Activated naive CD4-positive, alpha-beta T cell treated with anti-CD3 and anti-CD28 coated beads, Interleukin-2, amount 50 U/mL, for 72 hours (primary cell): ENCODE data around the gene ATP11B. TPM values are rescaled to one million over a fixed set of nuclear protein-coding genes. Genes with fewer than 3 reads are reported as not detected.
"Not testable (repeated sequence)": the region's sequence is repeated elsewhere in the genome, so short reads cannot be mapped to it uniquely, and the experiment has no call there.

ENCODE experiments used
- ATAC-seq, 2 donors: fragments of 150-1000 bp; cut with Tn5 transposase; 2 replicates each; pipeline ENCODE4 v1.10.0; 2021; ENCODE audit warnings: mild to moderate bottlenecking in 2 of 2, moderate library complexity in 2 of 2
- DNase-seq, 2 donors: peaks; one replicate each; pipeline ENCODE4 v3.0.0; 2021 to 2022; ENCODE audit warnings: low spot score in 2 of 2
- H3K27ac Mint-ChIP-seq, 2 donors: one replicate each; pipeline ENCODE4 v1.8.0; 2022; ENCODE audit warnings: mild to moderate bottlenecking in 2 of 2, mixed read lengths in 2 of 2
- H3K36me3 Mint-ChIP-seq, 2 donors: one replicate each; pipeline ENCODE4 v1.8.0; 2022; ENCODE audit warnings: mixed read lengths in 2 of 2
- H3K9me3 Mint-ChIP-seq, 2 donors: one replicate each; pipeline ENCODE4 v1.8.0; 2022; ENCODE audit warnings: mixed read lengths in 2 of 2
- total RNA-seq, 2 donors: library from RNA; stranded (reverse); gene quantifications; one replicate each; pipeline ENCODE4 v1.2.3, GENCODE V29; 2022

Gene ATP11B
- total RNA-seq, 2 donors from 2014 or later = 93.3 to 105 TPM

DNA sequence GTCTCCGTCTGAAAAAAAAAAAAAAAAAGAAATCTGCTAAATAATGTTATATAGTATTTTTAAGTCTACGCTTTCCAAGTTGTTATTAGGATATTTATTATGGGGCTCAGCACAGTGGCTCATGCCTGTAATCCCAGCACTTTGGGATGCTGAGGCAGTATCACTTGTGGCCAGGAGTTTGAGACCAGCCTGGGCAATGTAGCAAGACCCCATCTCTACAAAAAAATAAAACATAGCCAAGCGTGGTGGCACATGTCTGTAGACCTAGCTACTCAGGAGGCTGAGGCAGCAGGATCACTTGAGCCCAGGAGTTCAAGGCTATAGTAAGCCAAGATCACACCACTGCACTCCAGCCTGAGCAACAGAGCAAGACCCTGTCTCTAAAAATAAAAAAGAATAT is 77.6 kb downstream of the ATP11B start:
- H3K36me3 Mint-ChIP-seq, ATAC-seq, DNase-seq, H3K9me3 Mint-ChIP-seq, H3K27ac Mint-ChIP-seq: not testable (repeated sequence)

DNA sequence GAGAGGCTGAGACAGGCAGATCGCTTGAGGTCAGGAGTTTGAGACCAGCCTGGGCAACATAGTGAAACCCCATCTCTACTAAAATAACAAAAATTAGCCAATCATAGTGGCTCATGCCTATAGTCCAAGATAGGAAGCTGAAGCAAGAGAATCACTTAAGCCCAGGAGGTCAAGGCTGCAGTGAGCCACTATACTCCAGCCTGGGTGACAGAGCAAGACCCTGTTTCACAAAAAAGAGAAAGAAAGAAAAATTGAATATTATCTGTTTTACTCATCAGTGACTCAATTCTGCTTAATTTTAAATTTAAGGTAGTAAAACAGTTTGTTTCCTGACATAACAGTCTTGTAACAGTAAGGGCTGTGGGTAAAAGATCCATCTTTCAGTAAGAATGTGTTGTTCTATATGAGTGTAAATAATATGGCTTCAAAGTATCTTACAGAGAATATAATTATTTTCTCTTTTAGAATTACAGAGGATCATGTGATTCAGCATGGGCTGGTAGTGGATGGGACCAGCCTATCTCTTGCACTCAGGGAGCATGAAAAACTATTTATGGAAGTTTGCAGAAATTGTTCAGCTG is 85.8 kb downstream of the ATP11B start:
- no peak overlapping the region for H3K27ac Mint-ChIP-seq
- H3K9me3 Mint-ChIP-seq = no peaks in the 10 kb centered on the region
- DNase-seq (no peak), ATAC-seq (peak; percentile 31 to 86)
- no peaks in the 10 kb centered on the region for H3K36me3 Mint-ChIP-seq

DNA sequence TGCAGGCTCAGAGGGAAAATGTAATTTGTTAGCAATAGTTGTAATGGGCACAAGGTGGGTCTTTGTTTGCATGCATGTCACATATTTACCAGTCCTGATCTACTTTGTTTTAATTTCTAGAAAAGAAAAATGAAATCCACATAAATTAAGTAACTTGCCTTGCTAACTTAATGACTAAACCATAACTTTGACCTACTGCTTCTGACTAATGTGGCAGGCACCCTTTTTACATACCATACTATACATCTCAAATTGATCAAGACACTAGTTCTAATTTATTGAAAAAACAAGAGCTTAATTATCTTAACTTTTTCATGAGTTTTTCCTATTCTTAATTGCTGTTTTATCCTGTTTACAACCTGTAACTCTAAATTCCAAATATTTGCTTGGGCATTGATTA is 93.2 kb downstream of the ATP11B start:
- no peaks in the 10 kb centered on the region for H3K9me3 Mint-ChIP-seq
- peaks cover 4 to 7% of the 10 kb centered on the region in 2 donors for H3K36me3 Mint-ChIP-seq
- DNase-seq (no peak), ATAC-seq (no peak)
- H3K27ac Mint-ChIP-seq = no peak overlapping the region

DNA sequence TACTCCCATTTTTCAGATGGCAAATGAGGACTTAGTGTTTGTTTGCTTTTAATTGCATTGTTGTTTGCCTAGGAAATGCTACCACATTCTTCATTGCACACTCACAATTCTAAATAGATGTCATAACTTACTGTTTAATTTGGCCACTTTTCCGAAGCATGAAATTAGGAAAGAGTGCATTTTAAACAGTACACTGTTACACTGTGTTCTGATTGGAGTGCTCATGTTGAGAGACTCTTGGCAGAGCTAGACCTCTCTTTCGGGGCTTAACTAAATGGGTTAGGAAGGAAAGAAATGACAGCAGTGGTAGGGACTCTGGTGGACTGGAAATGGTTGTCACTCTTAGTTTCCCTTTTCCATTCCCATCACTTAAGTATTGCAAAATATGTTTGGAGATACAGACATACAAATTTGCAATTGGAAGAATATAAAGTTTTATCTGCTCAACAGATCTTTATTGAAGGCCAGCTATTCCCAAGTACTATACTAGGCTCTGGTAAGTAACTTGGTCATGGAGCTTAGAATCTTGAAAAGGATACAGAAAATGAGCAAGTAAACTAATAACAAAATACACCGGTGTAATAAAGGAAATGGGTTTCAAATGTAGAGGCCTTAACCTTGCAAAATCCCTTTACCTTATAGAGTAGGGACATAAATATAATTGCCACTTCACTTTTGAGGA is 96.8 kb downstream of the ATP11B start:
- Mint-ChIP-seq H3K36me3 (peaks cover 4 to 14% of the 10 kb centered on the region in 2 donors), H3K27ac (peak overlapping the region in 1 of 2 donors; percentile 39), H3K9me3 (no peaks in the 10 kb centered on the region)
- ATAC-seq = no peak
- DNase-seq = no peak

DNA sequence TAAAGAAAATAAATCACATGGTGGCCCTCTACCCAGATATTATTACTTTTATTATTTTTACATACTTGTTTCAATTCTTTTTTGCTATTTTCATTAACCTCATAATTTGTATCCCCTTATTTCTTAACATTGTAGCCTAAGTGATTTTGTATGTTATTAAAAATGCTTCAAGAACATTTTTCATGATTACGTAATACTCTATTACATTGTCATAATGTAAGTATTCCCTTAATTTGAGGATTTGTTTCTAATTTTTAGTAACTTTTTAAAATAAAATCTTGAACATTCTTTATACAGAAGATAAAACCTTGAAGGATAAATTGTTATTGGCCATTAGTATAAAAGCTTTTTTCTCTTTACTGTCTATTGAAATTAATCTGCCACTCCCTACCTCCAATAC is 98.1 kb downstream of the ATP11B start:
- H3K36me3 Mint-ChIP-seq = peaks cover 4 to 14% of the 10 kb centered on the region in 2 donors
- DNase-seq (no peak), ATAC-seq (no peak)
- no peaks in the 10 kb centered on the region for H3K9me3 Mint-ChIP-seq
- H3K27ac Mint-ChIP-seq = no peak overlapping the region

DNA sequence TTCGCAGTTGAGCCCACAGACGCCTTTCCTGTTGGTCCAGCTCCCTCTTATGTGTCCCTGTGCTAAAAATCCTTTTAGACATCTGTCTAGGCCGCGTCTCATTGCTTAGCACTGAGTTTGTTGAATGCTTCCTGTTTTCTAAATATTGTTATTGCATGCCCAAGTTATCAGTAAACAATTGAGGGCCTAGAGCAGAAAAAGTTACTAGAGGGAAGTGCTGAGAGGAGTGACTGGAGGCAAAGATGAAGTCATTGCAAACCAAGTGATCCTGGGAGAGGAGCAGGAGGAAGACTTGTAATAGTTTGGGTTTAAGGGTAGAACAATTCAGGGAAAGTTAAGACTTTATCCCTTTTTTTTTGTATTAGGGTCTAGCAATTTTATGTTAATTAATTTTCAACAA is 98.9 kb downstream of the ATP11B start:
- no peak for ATAC-seq
- Mint-ChIP-seq H3K9me3 (no peaks in the 10 kb centered on the region), H3K27ac (peak overlapping the region; percentile 14 to 27), H3K36me3 (peaks cover 4 to 14% of the 10 kb centered on the region in 2 donors)
- DNase-seq = no peak

DNA sequence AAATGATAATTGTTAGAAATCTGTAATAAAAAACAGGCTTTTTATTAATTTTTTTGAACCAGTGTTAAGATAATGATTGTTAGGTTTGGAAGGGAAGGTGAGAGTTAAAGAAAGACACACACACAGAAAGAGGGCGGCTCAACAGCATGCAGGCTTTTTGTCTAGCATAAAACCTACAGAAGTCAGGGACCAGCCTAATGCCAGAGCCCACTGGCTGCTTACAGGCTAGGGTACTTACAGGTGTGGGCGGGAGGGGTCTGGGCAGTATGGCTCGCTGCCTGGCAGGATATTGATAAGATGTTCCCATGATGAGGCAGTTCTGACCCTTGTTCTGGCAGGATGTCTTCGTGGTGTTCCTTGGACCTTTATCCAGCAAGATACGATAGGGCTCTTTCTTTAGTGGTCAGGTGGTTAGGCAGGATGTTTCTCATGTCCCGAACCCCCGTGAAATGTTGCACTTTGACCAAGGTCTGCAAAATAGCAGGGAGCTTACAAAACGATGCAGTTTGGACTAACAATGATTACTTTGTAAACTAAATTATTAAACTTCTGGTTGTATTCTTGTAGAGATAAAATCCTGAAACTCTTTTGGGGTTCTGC is 102.3 kb downstream of the ATP11B start:
- DNase-seq (no peak), ATAC-seq (no peak)
- no peaks in the 10 kb centered on the region for H3K9me3 Mint-ChIP-seq
- H3K36me3 Mint-ChIP-seq = peaks cover 0 to 7% of the 10 kb centered on the region in 2 donors
- H3K27ac Mint-ChIP-seq = no peak overlapping the region

DNA sequence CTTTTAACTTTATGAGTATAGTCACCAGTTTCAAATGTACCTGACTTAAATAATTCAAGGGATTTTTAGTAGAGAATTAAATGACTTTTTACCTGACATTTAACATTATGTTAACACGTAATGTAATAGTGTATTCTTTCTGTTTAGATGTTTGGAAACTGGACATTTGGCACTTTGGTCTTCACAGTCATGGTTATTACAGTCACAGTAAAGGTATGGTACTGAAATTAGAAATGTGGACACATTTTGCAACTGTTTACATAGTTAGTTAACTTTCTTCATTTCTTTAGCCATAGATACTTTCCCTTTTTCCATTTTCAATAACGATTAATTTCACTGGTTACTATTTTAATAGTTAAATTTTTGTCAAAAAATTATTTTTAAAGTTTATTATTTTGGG is 103.2 kb downstream of the ATP11B start:
- H3K36me3 Mint-ChIP-seq = peaks cover 0 to 7% of the 10 kb centered on the region in 2 donors
- ATAC-seq (no peak), DNase-seq (no peak)
- H3K27ac Mint-ChIP-seq = no peak overlapping the region
- H3K9me3 Mint-ChIP-seq = no peaks in the 10 kb centered on the region

DNA sequence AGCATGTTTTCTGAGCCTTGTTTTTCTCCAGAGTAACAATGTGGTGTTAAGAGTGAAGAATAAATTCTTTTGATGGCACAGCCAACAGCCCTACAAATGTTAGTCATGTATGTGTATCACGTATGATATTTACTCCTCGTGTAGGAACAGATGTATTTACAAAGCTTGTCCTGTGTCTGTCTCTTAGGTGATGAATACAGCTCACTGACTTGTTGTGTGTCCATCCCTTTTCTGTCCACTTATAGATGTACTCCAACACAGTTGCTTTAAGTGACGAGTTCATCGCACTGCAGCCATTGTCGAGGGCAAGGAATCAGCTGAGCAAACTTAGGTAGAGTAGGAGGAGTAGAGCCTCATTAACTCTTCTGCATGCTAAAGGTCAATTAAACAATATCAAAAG is 108.9 kb downstream of the ATP11B start:
- DNase-seq = no peak
- Mint-ChIP-seq H3K36me3 (no peaks in the 10 kb centered on the region), H3K27ac (no peak overlapping the region), H3K9me3 (no peaks in the 10 kb centered on the region)
- ATAC-seq = no peak

DNA sequence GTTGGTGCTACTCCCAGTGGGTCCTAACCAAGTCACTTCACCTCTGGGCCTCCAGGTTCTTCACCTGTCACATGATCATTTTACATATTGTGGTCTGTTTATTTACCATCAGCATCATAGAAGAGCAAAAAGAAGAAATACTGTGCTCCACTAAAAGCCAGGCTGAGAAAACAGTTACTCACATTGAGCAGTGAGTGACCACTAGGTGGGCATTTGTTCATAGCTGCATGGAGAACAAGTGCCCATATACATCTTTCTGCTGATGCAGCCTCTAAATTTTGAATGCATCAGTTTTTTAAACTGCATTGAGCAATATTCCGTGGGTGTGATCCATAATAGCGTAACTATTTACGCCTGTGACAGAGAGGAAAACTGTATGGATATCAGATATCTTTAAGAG is 110.9 kb downstream of the ATP11B start:
- no peaks in the 10 kb centered on the region for H3K9me3 Mint-ChIP-seq
- H3K36me3 Mint-ChIP-seq = no peaks in the 10 kb centered on the region
- no peak for DNase-seq
- no peak for ATAC-seq
- H3K27ac Mint-ChIP-seq = no peak overlapping the region

DNA sequence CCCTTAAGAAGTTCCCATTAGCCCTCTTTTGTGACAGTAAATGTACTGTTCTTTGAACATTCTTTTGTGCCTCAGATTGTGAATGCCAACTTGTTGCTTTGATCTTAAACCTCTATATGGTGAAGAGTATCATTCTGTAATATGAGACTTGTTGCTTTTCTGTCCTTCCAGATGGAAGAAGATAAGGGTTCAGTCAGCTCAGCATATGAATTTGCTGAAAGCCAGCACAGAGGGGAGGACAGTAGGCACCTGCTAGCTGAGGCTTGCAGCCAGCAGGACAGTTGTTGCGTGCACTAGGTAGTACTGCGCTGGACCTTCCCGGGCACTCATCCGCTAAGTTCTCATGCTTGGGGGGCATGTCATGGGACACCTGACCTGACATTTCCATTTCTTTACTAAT is 112.3 kb downstream of the ATP11B start:
- Mint-ChIP-seq H3K27ac (peak overlapping the region in 1 of 2 donors; percentile 10), H3K36me3 (no peaks in the 10 kb centered on the region), H3K9me3 (no peaks in the 10 kb centered on the region)
- ATAC-seq (no peak), DNase-seq (no peak)

DNA sequence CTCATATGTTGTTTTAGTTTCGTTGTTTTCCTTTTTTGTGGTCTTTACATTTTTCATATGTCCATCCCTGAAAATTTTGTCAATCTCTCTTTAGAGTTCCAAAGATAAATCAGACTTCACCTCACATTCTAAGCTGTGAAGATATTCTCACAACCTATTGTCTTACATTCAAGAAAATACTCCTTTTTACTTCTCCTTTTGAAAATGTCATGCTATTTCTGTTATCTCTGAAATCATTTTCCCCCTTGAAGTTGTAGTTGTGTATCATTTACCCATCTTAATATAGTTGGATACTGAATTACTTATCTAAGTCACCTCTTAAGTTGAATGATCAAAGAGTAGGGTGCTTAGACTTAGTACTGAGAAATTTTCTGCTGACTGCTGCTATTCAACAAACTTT is 112.7 kb downstream of the ATP11B start:
- peak overlapping the region; percentile 10 to 26 for H3K27ac Mint-ChIP-seq
- no peak for DNase-seq
- H3K9me3 Mint-ChIP-seq = no peaks in the 10 kb centered on the region
- H3K36me3 Mint-ChIP-seq = no peaks in the 10 kb centered on the region
- no peak for ATAC-seq

DNA sequence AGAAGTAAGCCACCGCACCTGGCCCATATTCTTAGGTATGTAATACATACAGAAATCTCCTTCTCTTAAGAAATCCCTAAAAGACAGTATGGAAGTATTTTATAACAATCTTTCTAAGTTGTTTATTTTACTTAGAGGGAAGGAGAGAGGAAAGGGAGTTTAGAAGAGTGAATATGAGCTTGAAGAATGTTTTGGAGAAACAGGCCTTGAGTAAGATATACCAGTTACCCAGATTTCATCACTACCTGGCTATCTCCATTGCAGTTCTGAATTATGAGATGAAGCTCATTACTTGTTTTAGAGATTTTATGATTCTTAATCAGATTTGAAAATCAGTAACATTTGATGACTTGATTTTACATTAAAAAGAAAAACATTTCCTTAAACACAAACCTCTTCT is 115.2 kb downstream of the ATP11B start:
- no peak for ATAC-seq
- no peaks in the 10 kb centered on the region for H3K36me3 Mint-ChIP-seq

DNA sequence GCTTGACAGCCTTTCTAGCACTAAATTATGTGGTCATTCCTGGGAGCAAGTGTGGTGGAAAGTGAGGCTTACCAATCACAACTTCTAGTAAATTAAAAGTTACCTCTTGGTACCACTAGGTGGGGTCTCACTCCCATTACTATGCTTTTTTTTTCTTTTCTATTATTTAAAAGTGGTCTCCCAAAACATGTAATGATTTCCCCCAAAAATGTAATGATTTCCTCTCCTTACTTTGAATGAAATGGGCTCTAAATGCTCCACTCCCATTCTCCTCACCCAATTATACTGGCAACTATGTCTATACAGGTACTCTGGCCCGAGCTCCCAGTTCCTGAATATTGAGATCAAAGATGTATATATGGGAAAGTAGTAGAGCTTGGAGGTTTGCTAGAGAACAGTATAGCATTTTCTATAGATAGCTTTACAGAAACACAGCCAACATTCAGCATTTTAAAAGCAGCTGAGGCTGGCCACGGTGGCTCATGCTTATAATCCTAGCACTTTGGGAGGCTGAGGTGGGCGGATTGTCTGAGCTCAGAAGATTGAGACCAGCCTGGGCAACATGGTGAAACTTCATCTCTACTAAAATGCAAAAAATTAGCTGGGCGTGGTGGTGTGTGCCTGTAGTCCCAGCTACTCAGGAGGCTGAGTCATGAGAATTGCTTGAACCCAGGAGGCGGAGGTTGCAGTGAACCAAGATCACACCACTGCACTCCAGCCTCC is 116.2 kb downstream of the ATP11B start:
- Mint-ChIP-seq H3K36me3 (peaks cover 1 to 3% of the 10 kb centered on the region in 2 donors), H3K27ac (no peak overlapping the region), H3K9me3 (no peaks in the 10 kb centered on the region)
- DNase-seq = no peak
- peak in 1 of 2 donors; percentile 43 for ATAC-seq

More for the DNA sequence above, 115.2 kb downstream of the ATP11B start:
- Mint-ChIP-seq H3K9me3 (no peaks in the 10 kb centered on the region), H3K27ac (no peak overlapping the region)
- DNase-seq = no peak

DNA sequence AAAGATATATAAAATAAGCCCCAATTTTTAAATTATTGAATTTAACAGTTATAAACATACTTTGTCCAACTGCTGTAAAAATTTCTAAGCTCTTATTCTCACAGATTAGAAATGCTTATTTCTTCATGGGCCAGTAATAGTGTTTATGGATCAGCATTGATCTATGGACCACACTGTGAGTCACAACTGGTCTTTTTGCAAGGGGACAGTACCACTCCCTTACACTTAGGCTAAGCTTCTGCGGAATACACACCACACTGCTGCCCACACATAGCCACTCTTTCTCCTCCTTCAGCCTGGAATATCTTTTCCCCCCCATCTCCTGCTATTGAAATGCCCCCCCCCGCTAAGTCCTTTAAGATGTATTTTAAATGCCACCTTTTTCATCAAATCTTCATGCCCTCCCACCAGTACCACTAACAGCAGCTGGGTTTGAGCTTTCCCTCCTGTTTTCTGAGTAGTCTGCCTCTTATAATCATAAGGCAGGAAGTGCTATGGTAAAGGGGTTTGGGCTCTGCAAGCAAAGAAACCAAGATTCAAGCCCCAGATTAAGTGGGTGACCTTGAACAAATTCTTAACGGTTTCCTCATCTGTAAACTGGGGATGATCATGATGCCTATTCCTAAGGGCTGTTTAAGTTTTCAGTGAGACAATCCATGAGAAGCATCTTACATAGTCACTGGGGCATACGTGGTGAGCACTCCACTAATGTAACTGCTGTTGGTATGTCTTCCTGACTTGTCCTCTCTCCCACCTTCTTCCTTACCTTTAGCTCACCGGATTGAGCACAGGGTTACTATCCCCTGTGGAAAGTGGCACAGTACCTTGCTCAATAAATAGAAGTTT is 117.9 kb downstream of the ATP11B start:
- H3K27ac Mint-ChIP-seq = peak overlapping the region; percentile 44 to 65
- ATAC-seq (peak; percentile 39 to 90), DNase-seq (no peak)
- H3K9me3 Mint-ChIP-seq = no peaks in the 10 kb centered on the region
- H3K36me3 Mint-ChIP-seq = peaks cover 8 to 11% of the 10 kb centered on the region in 2 donors

DNA sequence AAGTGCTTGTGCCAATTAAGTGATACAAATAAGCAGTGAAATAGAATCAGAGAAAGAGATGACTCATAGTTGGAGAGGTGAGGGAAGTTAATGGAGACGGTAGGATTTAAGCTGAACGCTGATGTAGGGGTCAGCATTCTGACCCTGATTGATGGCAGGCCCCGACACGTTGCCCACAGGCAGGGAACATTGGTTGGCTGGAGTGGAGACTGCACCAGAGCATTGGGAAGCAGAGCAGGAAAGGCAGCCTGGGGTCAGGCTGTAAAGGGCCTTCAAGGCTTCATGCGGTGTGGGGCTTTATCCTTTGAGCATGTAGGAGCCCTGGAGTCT is 118.4 kb downstream of the ATP11B start:
- Mint-ChIP-seq H3K27ac (peak overlapping the region; percentile 44 to 65), H3K36me3 (peaks cover 8 to 11% of the 10 kb centered on the region in 2 donors), H3K9me3 (no peaks in the 10 kb centered on the region)
- ATAC-seq (no peak), DNase-seq (no peak)

DNA sequence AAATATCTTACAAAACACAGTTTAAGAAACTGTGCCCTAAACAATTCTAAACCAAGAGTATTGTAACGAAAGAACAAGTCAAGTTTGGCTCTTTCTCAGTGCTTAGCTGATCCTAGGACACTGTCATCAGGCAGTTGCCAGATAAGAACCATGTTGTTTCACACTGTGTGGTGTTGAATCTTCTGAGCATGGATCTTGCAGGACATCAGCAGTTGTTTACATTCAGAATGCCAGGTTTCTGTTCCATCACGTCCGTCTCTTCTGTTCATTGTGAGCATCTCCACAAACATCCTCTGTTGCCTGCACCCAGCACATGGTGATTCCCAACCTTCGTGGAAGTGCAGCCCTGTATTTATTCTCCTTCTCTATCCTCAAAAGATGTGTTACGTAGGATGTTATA is 119.2 kb downstream of the ATP11B start:
- H3K27ac Mint-ChIP-seq = no peak overlapping the region
- peaks cover 8 to 11% of the 10 kb centered on the region in 2 donors for H3K36me3 Mint-ChIP-seq
- ATAC-seq (no peak), DNase-seq (no peak)
- no peaks in the 10 kb centered on the region for H3K9me3 Mint-ChIP-seq
